ENCODE data around the gene PTGDR2. TPM values are rescaled to one million over a fixed set of nuclear protein-coding genes. Genes with fewer than 3 reads are reported as not detected.
"Not testable (repeated sequence)": the region's sequence is repeated elsewhere in the genome, so short reads cannot be mapped to it uniquely, and the experiment has no call there.

PTGDR2 gene
- total RNA-seq, 1 donor from 2014 or later = 0.18 TPM

- no peak for DNase-seq (ENCODE audit: low spot score)
- ATAC-seq = no peak
These were observed 11.5 kb downstream of the PTGDR2 start for GRCh38 chr11:60844045-60844869.

DNA sequence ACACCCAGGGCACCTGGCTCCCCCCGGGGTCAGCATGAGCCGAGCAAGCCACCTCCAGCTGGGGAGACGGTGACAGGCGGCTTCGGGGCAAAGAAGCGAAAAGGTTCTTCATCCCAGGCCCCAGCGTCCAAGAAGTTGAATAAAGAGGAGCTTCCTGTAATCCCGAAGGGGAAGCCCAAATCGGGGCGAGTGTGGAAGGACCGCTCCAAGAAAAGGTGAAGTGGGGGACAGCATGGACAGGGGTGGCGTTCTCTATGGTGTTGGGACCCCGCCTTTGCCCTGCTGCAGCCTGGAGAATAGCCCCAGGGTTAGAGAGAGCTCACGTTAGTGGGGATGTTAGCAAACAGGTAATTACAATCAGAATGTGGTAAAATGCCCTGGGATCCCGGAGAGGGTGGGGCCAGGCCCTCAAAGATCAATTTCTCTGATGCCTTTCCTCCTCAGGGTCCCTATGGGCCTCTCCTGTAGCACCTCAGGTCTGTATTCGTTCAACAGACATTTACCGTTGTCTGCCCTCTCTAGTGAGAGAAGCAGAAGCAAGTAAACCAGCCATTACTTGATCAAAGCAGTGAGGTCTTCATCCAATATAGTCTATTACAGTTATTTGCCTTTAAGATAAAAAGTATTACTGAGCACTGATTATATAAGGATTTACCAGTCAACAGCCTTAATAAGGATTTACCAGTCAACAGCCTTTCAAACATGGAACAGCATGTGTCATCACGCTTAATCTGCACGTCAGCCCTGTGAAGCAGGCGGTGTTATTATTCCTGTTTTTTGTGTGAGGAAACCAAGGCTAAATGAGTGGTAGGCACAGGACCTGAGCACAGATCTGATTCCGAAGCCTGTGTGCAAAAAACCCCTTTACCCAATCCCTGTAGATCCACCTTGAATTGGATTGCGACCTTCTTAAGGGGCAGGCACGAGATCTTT, 12.8 kb downstream of the PTGDR2 start:
- DNase-seq (ENCODE audit: low spot score) (no peak), ATAC-seq (no peak)

DNA sequence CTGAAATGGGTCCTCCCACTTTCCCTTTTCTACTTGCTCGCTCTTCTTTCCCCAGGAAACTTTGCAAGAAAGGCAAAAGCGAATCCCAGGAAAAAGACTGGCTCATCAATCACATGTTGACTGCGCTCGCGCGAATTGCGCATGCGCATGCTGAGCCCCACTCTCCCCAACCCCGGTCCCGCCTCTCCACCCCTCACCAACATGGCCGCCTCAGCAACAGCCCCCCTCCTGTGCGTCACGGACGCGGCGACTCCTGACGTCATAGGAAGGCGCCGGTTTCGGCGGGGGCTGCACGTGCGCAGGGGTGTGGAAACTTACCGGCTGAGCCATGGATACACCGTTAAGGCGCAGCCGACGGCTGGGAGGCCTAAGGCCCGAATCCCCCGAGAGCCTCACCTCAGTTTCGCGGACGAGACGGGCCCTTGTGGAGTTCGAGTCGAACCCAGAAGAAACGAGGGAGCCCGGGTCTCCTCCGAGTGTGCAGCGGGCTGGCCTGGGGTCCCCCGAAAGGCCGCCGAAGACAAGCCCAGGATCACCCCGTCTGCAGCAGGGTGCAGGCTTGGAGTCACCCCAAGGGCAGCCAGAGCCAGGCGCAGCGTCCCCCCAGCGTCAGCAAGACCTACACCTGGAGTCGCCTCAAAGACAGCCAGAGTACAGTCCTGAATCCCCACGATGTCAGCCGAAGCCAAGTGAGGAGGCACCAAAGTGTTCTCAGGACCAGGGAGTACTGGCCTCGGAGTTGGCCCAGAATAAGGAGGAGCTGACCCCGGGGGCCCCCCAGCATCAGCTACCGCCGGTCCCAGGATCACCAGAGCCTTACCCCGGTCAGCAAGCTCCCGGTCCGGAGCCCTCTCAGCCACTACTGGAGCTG, 13.7 kb downstream of the PTGDR2 start, which contains the start of gene CCDC86:
Gene CCDC86, plus strand, starts transcription at position 317 of the 871 bp plus-strand sequence. Its CDS starts 12 bp downstream, at position 329.
- DNase-seq (ENCODE audit: low spot score) = peak; percentile 95
- peak; percentile 95 for ATAC-seq

GRCh38 chr11:60840470-60841430, 15.0 kb downstream of the PTGDR2 start:
- DNase-seq (ENCODE audit: low spot score) (no peak), ATAC-seq (no peak)

DNA sequence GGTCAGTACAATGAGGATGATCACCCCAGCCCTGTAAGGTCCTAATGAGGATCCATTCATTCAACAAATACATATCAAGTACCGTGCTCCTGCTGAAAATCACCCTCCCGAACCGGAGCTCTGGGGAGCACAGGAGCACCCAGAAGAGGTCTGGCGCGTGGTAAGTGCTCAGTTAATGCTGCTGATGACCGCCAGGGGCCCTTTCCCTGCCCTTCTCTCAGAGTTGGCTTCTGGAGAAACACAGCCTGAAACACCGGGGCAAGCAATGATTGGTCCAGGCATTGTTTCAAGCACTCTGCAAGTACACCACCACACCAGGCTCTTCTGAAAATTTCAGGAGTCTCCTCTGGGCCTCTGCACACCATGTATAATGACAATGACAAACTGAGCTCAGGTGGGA, 17.6 kb downstream of the PTGDR2 start:
- no peak for ATAC-seq
- no peak for DNase-seq (ENCODE audit: low spot score)

- no peak for DNase-seq (ENCODE audit: low spot score)
- no peak for ATAC-seq
These were observed 18.8 kb downstream of the PTGDR2 start for GRCh38 chr11:60836866-60837515.

DNA sequence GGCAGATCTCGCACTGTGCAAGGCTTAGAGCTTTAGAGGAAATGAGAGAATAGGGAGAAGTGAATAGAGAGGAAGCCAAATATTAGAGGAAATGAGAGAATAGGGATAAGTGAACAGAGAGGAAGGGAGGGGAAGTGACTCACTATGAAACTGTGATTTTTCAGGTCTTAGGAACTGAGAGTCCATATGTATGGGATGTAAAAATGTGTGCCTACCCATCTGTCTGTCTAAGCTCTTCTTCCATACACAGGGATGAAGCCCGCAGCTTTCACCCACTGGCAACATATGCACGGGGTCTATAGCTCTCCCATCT, 20.3 kb downstream of the PTGDR2 start:
- DNase-seq (ENCODE audit: low spot score) = no peak
- ATAC-seq = no peak

DNA sequence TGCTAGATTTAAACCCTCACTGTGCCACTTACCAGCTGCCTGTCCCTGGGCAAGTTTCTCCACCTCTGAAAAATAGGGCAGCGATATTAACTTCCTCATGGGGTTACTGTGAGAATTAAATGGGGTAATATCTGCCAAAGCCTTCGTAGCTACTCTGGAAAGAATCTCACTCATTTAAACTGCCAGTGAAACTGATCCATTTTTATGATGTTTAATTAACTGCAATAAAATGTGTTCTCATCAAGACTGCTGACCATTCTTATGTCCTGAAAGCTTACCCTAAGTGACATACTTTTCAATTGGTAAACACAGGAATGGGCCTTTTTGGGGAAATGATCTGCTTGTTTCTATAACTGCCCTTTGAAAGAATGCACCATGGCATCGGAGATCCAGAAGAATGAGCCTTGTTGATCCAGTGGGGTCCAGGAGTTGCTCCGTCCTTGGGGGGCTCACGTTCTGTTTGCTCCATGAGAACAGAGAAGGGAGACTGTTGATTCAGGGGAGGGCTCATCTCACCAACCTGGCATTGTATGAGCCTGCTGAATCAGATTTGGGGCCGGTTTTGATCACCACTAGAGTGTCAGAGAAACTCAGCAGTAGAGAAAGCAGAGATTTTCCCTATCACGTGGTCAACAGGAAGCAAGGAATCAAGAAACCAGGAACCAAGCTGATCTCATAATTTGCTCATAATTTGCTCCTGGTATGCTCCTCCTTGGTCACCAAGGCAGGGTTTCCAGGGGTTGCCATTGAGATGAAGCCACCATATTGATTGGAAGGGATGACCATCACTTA, 20.8 kb downstream of the PTGDR2 start:
- ATAC-seq (no peak), DNase-seq (ENCODE audit: low spot score) (no peak)

DNA sequence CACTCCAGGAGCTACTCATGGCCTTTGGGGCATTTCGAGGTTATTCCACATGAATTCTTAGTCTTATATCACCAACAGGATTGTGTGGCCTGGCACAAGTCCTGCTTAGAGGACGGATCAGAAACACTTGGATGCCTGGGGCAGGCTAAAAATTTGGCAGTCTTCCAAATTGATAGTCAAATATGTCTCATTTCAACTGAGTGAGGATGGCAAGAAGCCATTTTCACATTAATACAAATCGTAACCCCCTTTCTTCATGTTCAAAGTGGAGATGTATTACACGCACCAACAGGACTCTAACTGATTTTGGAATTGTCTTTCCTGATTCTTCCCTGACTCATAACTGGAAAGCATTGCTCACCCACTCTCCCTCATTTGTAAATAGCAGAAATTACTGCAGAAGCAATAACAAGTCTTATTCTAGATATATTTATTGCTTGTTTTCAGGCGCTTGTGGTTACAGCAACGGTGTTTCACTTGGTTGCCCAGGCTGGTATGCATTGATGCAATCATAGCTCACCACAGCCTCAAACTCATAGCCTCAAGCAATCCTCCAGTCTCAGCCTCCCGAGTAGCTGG, 24.2 kb downstream of the PTGDR2 start:
- no peak for ATAC-seq
- DNase-seq (ENCODE audit: low spot score) = no peak

- peak; percentile 99 for ATAC-seq
- peak; percentile 84 for DNase-seq (ENCODE audit: low spot score)
These were observed 24.6 kb downstream of the PTGDR2 start for GRCh38 chr11:60831143-60831500.

- ATAC-seq (peak; percentile 5), DNase-seq (ENCODE audit: low spot score) (no peak)
These were observed 25.1 kb downstream of the PTGDR2 start for GRCh38 chr11:60830478-60831142.

GRCh38 chr11:60825790-60826189, 30.0 kb downstream of the PTGDR2 start:
- no peak for ATAC-seq
- DNase-seq (ENCODE audit: low spot score) = no peak

DNA sequence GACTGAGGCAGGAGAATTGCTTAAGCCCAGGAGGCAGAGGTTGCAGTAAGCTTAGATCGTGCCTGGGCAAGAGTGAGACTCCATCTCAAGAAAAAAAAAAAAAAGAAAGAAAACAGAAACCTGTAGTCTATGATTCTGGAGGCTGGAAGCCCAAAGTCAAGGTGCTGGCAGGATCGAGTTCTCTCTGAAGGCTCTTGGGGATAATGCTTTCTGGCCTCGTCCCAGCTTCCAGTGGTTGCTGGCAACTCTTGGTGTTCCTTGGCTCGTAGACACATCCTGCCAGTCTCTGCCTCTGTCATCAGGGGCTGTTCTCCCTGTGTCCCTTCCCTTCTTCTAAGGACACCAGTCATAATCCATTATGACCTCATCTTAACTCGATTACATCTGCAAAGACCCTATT, 30.6 kb downstream of the PTGDR2 start:
- DNase-seq (ENCODE audit: low spot score) (no peak), ATAC-seq (no peak)

DNA sequence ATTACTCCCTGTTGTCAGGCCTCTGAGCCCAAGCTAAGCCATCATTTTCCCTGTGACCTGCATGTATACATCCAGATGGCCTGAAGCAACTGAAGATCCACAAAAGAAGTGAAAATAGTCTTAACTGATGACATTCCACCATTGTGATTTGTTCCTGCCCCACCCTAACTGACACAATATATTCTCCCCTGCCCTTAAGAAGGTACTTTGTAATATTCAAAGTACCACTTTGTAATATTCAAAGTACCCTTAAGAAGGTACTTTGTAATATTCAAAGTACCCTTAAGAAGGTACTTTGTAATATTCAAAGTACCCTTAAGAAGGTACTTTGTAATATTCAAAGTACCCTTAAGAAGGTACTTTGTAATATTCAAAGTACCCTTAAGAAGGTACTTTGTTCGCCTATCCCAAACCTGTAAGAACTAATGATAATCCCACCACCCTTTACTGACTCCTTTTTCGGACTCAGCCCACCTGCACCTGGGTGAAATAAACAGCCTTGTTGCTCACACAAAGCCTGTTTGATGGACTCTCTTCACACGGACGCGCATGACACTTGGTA, 31.9 kb downstream of the PTGDR2 start:
- not testable (repeated sequence) for DNase-seq (ENCODE audit: low spot score); ATAC-seq

DNA sequence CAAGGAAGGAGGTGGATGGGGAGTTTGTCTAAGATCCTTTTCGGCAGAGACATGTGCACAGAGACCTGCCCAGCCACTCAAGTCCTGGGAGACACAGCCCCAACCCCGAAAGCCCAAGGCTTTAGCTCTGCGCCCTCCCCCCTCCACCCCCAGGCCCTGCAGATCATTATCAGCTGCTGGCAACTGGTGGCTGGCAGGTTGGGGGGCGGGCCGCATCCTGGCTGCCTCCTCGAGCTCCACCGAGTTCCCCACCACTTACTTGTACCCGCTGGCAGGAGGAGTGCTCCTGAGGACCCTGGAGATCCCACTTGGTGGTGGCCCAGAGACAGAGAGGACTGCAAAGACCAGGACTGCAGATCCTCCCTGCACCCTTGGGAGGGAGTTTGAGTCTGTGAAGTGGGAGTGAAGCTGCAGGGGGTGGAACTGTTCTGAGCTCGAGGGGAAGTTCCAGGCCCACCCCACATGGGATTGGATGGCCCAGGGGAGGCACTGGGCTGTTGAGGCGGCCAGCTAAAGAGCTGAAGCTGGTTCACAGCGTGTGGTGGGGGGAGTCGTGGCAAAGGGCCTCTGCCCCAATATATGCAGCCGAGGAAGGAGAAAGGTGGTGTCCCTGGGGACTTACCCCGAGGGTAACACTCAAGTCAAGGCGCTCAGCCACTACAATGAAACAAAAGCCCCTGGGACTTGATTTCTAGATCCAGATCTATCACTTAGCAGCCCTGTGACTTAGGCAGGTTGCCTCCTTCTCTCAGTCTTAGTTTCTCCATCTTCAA, 33.7 kb downstream of the PTGDR2 start:
- DNase-seq (ENCODE audit: low spot score) (no peak), ATAC-seq (no peak)

DNA sequence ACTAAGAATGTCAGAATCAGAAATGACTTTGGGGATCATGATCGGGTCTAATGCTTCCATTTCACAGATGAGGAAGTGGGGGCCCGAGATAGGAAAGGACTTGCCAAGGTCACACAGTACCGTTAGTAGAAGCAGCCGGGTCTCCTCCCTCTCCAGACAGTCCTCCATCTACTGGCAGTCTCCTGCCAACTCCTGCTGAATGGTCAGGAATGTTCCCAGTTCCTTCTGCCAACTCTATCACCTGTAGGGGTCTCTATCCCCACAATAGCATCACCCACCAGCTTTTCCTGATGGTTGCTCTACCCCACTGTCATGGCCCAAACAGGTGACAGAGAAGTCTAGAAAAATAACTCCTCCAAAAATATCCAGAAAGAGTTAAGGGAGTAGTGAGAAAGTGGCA, 37.7 kb downstream of the PTGDR2 start:
- no peak for ATAC-seq
- no peak for DNase-seq (ENCODE audit: low spot score)
